HG03097 (cell line): ENCODE results near the gene CDC42SE1.
"Not testable (repeated sequence)": the region's sequence is repeated elsewhere in the genome, so short reads cannot be mapped to it uniquely, and the experiment has no call there.

Experiments used
- ATAC-seq: cut with Tn5 transposase; IDR thresholded peaks from one replicate; pipeline ENCODE4 v1.9.1; 2021; ENCODE audit not compliant: unreplicated experiment, low FRiP score

The CDC42SE1 gene

DNA sequence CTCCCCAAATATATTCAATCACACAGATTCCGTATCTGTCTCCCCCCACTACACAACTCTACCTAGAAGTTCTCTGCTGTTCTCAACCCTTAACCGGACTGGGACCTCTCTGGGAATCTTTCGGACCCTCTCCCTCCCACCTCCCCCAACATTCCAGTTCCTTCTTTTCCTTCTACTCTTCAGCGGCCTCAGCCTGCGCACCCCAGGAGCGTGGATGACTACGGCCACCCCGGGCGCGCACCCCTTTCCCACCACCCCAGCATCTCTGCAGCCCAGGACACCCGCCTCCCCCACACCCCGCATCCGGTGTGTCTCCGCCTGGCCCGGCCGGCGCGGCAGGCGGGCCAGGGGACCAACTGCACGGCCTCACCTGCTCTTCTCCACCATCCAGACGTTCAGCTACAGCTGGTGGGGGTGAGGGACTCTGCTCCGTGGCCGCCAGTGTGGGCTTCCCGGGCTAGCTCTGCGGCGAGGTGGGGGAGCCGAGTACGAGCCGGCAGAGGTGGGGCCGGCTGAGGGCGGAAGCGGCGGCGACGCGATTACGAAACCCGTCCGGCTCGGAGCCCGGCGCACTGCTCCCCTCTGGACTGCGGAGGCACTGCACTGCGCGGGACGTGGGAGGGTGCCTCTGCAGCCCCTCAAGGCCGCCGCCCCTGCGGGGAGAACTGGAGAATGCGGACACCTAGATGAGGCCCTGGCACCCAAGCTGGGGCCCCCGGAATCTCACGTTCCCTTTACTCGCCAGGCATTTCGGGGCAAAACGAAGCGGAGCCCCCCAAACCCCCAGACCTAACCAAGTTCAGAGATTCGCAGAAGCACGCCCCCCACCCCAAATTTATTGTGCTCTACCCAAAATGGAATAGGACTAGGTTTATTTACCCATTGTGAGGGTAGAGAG is at the start of gene CDC42SE1:
CDC42SE1 (minus strand) TSS at position 514 of the 898 bp plus-strand sequence. CDS start 3,892 bp downstream, outside the sequence.
- peak; percentile 75 for ATAC-seq

GRCh38 chr1:151108331-151108730 is 48.9 kb upstream of the CDC42SE1 start:
- no peak for ATAC-seq

DNA sequence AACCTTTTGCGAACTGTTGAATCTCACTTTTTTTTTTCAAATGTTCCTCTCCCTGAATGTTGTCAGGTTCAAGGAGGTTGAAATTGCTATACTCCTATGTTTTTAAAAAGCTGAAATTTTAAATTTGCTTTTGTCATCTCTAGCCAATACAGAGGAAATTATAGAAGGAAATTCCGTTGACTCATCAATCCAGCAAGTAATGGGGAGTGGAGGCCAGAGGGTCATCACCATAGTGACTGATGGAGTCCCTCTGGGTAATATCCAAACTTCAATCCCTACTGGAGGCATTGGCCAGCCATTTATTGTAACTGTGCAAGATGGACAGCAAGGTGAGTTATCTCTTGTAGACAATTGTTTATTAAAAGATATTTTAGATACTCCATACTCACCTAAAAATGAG is 47.5 kb upstream of the CDC42SE1 start:
- ATAC-seq = no peak

- no peak for ATAC-seq
Measured at GRCh38 chr1:151104630-151105029, 45.2 kb upstream of the CDC42SE1 start.

DNA sequence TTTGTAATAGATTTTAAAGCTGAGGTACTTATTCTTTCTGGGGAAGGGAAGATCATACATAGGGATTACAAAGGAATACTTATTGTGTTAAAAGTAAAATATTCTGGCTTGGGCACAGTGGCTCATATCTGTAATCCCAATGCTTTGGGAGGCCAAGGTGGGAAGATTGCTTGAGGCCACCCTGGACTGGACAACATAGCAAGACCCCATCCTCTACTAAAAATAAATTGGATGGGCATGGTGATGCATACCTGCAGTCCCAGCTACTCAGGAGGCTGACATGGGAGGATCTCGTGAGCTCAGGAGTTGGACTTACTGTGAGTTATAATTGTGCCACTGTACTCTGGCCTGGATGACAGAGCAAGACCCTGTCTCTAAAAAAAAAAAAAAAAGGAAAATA is 38.7 kb upstream of the CDC42SE1 start:
- no peak for ATAC-seq

- ATAC-seq = not testable (repeated sequence)
Measured at GRCh38 chr1:151097426-151097825, 38.0 kb upstream of the CDC42SE1 start.

DNA sequence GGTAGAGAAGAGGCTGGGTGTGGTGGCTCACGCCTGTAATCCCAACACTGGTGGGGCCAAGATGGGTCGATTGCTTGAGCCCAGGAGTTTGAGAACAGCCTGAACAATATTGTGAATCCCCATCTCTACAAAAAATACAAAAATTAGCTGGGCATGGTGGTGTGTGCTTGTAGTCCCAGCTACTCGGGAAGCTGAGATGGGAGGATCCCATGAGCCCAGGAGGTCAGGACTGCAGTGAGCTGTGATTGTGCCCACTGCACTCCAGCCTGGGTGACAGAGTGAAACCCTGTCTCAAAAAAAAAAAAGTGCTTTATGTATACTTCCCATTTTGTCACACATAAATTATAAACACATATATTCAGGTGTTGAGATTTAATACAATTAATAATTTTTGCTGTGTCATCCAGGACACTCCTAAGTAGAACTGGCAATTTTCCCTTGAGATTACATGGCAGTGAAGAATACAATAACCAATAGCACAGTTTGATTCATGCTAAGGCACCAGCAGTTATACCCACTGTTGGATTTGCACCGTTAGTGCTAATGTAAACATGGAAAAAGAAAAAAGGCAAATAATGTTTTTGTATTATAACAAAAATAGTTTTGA is 26.6 kb upstream of the CDC42SE1 start:
- no peak for ATAC-seq

DNA sequence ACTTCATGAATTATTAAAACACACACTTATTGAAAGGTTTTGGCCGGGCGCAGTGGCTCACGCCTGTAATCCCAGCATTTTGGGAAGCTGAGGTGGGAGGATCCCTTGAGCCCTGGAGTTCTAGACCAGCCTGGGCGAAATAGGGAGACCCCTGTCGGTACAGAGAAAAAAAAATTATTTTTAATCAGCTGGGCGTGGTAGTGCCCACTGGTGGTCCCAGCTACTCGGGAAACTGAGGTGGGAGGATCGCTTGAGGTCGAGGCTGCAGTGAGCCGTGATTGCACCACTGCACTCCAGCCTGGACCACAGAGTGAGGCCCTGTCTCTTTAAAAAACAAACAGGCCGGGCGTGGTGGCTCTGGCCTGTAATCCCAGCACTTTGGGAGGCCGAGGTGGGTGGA is 12.8 kb upstream of the CDC42SE1 start:
- ATAC-seq = no peak

GRCh38 chr1:151070474-151071276 is 11.3 kb upstream of the CDC42SE1 start, which contains the start of gene GABPB2:
Gene GABPB2 (plus strand): TSS chr1:151070761. CDS start chr1:151088190, 17,429 bp downstream.
- peak; percentile 76 for ATAC-seq

- ATAC-seq = no peak
Measured at GRCh38 chr1:151069103-151069486, 9.7 kb upstream of the CDC42SE1 start.

DNA sequence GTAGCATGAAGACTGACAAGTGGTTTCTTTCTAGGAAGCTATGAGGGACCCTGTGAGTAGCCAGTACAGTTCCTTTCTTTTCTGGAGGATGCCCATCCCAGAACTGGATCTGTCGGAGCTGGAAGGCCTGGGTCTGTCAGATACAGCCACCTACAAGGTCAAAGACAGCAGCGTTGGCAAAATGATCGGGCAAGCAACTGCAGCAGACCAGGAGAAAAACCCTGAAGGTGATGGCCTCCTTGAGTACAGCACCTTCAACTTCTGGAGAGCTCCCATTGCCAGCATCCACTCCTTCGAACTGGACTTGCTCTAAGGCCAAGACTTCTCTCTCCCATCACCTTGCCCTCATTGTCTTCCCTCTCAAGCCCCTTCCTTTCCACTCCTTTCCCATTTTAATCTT is 7.8 kb upstream of the CDC42SE1 start:
- ATAC-seq = no peak

DNA sequence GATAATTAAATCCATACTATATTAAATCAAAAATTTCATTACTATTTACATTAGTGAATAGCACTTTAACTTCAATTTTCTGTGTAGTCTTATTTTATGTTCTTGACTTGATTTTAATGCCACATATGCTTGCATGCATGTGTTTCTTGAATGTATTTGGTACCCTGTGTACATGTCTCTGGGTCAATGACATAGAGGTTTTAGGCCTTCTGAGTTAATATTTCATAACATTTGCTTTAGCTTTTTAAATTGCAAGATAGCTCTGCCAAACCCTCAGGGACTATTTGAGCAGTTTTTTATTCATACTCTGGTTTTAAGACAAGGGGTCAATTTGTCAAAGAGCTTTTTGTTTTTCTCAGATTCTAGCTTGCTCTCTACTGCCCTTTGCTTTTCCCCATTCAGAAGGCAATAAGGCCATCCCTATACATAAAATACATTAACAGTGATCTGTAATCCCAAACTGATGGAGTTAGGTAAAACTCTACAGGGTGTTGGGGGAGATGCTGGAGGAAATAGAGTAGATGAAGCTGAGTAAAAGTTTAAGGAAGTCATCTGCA is 5.7 kb upstream of the CDC42SE1 start:
- ATAC-seq = no peak

DNA sequence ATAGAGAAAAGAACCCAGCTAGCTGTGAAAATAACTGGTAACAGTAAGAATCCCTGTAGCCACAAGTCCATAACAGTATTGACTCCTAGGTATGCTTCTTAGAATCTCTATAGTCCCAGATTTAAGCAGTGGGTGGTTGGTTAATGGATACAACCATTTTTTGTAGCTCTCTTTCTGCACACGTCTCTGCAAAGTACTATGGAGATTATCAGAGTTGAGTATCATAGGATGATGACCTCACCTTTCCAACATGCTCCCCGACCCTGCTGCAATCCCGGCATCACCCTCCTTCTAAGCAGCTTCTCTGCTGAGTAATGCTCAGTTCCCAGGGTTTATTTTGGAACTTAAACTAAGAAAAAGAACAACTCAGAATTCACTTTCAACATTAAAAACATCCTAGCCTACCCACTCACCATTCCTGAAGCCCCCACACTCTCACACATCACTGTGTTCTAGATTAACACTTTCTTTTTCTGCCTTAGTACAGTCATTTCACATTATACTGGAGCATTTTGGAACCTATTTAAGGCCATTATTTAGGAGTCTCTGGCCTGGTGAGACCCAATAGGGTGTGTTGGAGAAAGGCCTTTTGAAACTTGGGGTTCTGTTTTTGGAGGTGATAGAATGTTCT is 3.4 kb upstream of the CDC42SE1 start:
- ATAC-seq = no peak

- ATAC-seq = no peak
Measured at GRCh38 chr1:151061704-151062103, 2.3 kb upstream of the CDC42SE1 start.

GRCh38 chr1:151060657-151061421 is 1.4 kb upstream of the CDC42SE1 start:
- ATAC-seq = no peak

- ATAC-seq = no peak
Measured at GRCh38 chr1:151060007-151060656, 710 bp upstream of the CDC42SE1 start, which contains the start of gene MLLT11. Gene MLLT11 (plus strand): TSS chr1:151060397. CDS start chr1:151067225, 6,828 bp downstream.

DNA sequence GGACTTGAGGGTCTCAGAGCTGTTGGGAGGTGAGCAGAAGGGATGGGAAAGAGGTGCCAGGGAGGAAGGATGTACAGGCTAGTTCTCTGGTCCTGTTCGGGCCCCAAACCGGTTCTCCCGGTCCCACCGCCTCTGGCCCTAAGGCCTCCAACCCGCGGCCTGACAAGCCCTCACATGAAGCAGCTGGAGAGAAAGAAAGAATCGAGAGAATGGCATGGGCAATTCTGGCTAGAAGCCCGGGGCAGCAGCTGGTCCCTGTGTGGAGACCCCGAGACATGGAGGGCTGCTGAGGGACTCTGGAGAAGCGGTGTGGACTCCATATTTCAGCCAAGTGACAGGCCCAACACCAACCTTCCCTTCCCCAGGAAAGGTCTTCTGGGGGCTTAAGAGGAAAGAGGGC is 730 bp downstream of the CDC42SE1 start:
- ATAC-seq = no peak

DNA sequence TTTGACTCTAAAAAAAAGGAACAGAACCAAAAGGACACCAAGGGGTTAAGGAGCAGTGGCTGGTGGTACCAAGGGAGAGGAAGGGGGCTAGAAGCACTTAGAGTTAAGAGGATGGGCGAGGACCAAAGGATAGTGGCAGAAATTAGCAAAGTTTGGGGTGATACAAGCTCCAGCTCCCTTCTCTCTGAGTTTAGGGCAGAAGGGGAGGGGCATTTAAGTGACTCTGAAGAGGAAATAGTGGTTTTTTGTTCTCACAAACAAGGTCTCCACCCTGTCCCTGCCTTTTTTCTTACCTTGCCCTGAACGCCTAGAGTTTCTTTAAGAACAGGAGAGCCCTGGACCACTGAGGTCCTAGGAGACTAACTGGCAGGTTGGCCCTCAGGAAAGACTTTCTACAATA is 3.3 kb downstream of the CDC42SE1 start:
- ATAC-seq = no peak

GRCh38 chr1:151055581-151055980 is 3.8 kb downstream of the CDC42SE1 start:
- no peak for ATAC-seq
